Left cardiac atrium (tissue), 4 donors: ENCODE data around the gene PFDN6. TPM values are rescaled to one million over a fixed set of nuclear protein-coding genes. Genes with fewer than 3 reads are reported as not detected.
"Not testable (repeated sequence)": the region's sequence is repeated elsewhere in the genome, so short reads cannot be mapped to it uniquely, and the experiment has no call there.

ENCODE experiments used
- ATAC-seq, 2 donors: fragments of 200-7000 bp; cut with Tn5 transposase; one replicate each; pipeline ENCODE4 v1.9.1; 2020; ENCODE audit warnings: mild to moderate bottlenecking in 2 of 2, moderate library complexity in 2 of 2
- DNase-seq: peaks from one replicate; pipeline ENCODE4 v3.0.0-alpha.2; 2020
- intact Hi-C, 2 donors: fragments of 100-400 bp; cut with DNase I; formaldehyde crosslinking; loops; one replicate each; pipeline versions ENCODE4 v1.14.1 to v1.15.1; 2022 to 2023
- long read RNA-seq: library from polyadenylated mRNA; unstranded; transcript quantifications from one replicate; pipeline ENCODE4 v2.0.0, GENCODE V29; 2021
- total RNA-seq, 2 donors: library from RNA; stranded (reverse); fragmentation: NEBNext Ultra II Directional; extraction: Animal tissue kit (Norgen Biotek cat#: 25700); gene quantifications; one replicate each; pipeline ENCODE4 v1.2.1, GENCODE V29; 2021
- donor health status: DM: no; HTN: yes; CAD: no.
- donor health status: DM: no; HTN: yes; CAD: no; lungs with severe emphysema.
- donor health status: DM: yes; HTN: yes; CAD: no.
- donor health status: Dilated cardiomyopathy.

Gene PFDN6
- total RNA-seq, result 10 to 100 TPM; 43.9 to 47.5 TPM
- long read RNA-seq, result 0 reads

GRCh38 chr6:33288921-33289783 is at the start of gene PFDN6, which contains the start of gene WDR46:
Gene PFDN6, plus strand, starts transcription at chr6:33289601. Its CDS starts 256 bp downstream, at chr6:33289857.
Gene WDR46, minus strand, starts transcription at chr6:33289239. Its CDS starts 69 bp downstream, at chr6:33289170.
- DNase-seq, result peak; percentile 83
- peak; percentile 96 for ATAC-seq
- intact Hi-C loops, result no loop called here

- no peak for ATAC-seq
- intact Hi-C loops, result loop anchor here (5.0 to 10.0 kb wide), 3 partner anchors 80 to 347 kb away; no protein-coding TSS in a partner anchor
- no peak for DNase-seq
These were observed 47.4 kb upstream of the PFDN6 start for GRCh38 chr6:33241968-33242367.

GRCh38 chr6:33243476-33243875 is 45.9 kb upstream of the PFDN6 start:
- DNase-seq (no peak), ATAC-seq (no peak)
- intact Hi-C loops, result loop anchor here (5.0 to 10.0 kb wide), 3 partner anchors 81 to 349 kb away; no protein-coding TSS in a partner anchor

- intact Hi-C loops, result loop anchor here (1.0 to 10.0 kb wide), 6 partner anchors 36 to 353 kb away; no protein-coding TSS in a partner anchor
These were observed 41.3 kb upstream of the PFDN6 start for GRCh38 chr6:33247977-33248642.

GRCh38 chr6:33248643-33248931 is 40.8 kb upstream of the PFDN6 start:
- intact Hi-C loops, result loop anchor here (1.0 to 10.0 kb wide), 6 partner anchors 36 to 354 kb away; no protein-coding TSS in a partner anchor
- peak; percentile 37 for DNase-seq

More at GRCh38 chr6:33247977-33248642, 41.3 kb upstream of the PFDN6 start:
- DNase-seq (peak; percentile 90), ATAC-seq (peak; percentile 71 to 76)

GRCh38 chr6:33248932-33249731 is 40.3 kb upstream of the PFDN6 start:
- DNase-seq (peak; percentile 98), ATAC-seq (peak; percentile 95 to 97)
- intact Hi-C loops, result loop anchor here (1.0 to 10.0 kb wide), 6 partner anchors 37 to 354 kb away; no protein-coding TSS in a partner anchor

More at GRCh38 chr6:33248643-33248931, 40.8 kb upstream of the PFDN6 start:
- ATAC-seq, result peak; percentile 7 to 12

GRCh38 chr6:33249732-33250630 is 39.4 kb upstream of the PFDN6 start:
- intact Hi-C loops, result loop anchor here (2.0 to 10.0 kb wide), 5 partner anchors 38 to 355 kb away; no protein-coding TSS in a partner anchor
- ATAC-seq (peak in 1 of 2 donors; percentile 0), DNase-seq (peak; percentile 35)

GRCh38 chr6:33250731-33251130 is 38.7 kb upstream of the PFDN6 start:
- intact Hi-C loops, result no loop called here
- ATAC-seq (no peak), DNase-seq (no peak)

GRCh38 chr6:33251395-33252012 is 37.9 kb upstream of the PFDN6 start:
- ATAC-seq, result no peak

GRCh38 chr6:33252759-33253158 is 36.6 kb upstream of the PFDN6 start:
- ATAC-seq (no peak), DNase-seq (no peak)
- intact Hi-C loops, result no loop called here

More at GRCh38 chr6:33251395-33252012, 37.9 kb upstream of the PFDN6 start:
- DNase-seq, result no peak
- intact Hi-C loops, result no loop called here

GRCh38 chr6:33254591-33254990 is 34.8 kb upstream of the PFDN6 start:
- no peak for ATAC-seq
- intact Hi-C loops, result no loop called here
- no peak for DNase-seq

GRCh38 chr6:33259032-33259431 is 30.4 kb upstream of the PFDN6 start:
- no peak for ATAC-seq
- intact Hi-C loops, result no loop called here
- DNase-seq, result no peak

- ATAC-seq, intact Hi-C loops, DNase-seq: not testable (repeated sequence)
These were observed 26.9 kb upstream of the PFDN6 start for GRCh38 chr6:33262490-33262889.

- ATAC-seq (no peak), DNase-seq (no peak)
- intact Hi-C loops, result no loop called here
These were observed 25.4 kb upstream of the PFDN6 start for GRCh38 chr6:33264015-33264414.

GRCh38 chr6:33271117-33271467 is 18.3 kb upstream of the PFDN6 start:
- intact Hi-C loops, result no loop called here
- ATAC-seq (peak; percentile 10 to 11), DNase-seq (no peak)

GRCh38 chr6:33271468-33272274 is 17.7 kb upstream of the PFDN6 start, which contains the start of the genes RPS18 and VPS52:
Gene RPS18, plus strand, starts transcription at chr6:33272075. Its CDS starts 45 bp downstream, at chr6:33272120.
Gene VPS52, minus strand, starts transcription at chr6:33271876. Its CDS starts 201 bp downstream, at chr6:33271675.
- peak; percentile 96 to 97 for ATAC-seq
- intact Hi-C loops, result no loop called here

More at GRCh38 chr6:33271468-33272274, 17.7 kb upstream of the PFDN6 start, which contains the start of the genes RPS18 and VPS52:
- peak; percentile 94 for DNase-seq
